Pancreas (tissue), 10 donors: ENCODE results near the gene RANGAP1. TPM values are rescaled to one million over a fixed set of nuclear protein-coding genes. Genes with fewer than 3 reads are reported as not detected.
A peak's percentile ranks its signal among the peaks of the same experiment; 100 is the strongest.

ENCODE experiments used
- ATAC-seq, 4 donors: fragments of 200-7000 bp; cut with Tn5 transposase; one replicate each; pipeline versions ENCODE4 v1.8.0 to v1.9.1; 2020; ENCODE audit warnings: mild to moderate bottlenecking in 4 of 4, moderate library complexity in 4 of 4
- DNase-seq, 6 donors: peaks; one replicate each; pipeline ENCODE4 v3.0.0-alpha.2; 2020
- FAIRE-seq: peaks from 2 replicates; lab custom pipeline; 2012; peaks lifted over from hg19 to GRCh38; lab: Jason Lieb, UNC
- H3K27ac ChIP-seq, 4 donors: fragments of 200-600 bp; sonication (generic); 1 replicate in 3 of 4; 2 replicates in 1 of 4; pipeline versions ENCODE4 v1.5.0 to v1.8.0; 2020
- H3K27me3 ChIP-seq, 4 donors: fragments of 200-600 bp; one replicate each; pipeline ENCODE4 v1.8.0; 2021
- H3K36me3 ChIP-seq, 3 donors: fragments of 200-600 bp; sonication (generic) in 1 of 3; one replicate each; pipeline versions ENCODE4 v1.5.0 to v1.8.0; 2020 to 2021
- H3K4me1 ChIP-seq, 3 donors: fragments of 200-600 bp; one replicate each; pipeline ENCODE4 v1.8.0; 2021
- H3K4me3 ChIP-seq, 4 donors: fragments of 200-600 bp; sonication (generic) in 2 of 4; one replicate each; pipeline versions ENCODE4 v1.5.0 to v1.8.0; 2020 to 2021
- H3K9me3 ChIP-seq, 4 donors: fragments of 200-600 bp; one replicate each; pipeline ENCODE4 v1.8.0; 2021
- WGBS, 2 donors: extraction: QIAGEN DNeasy Blood & Tissue Kit; methylation state at CpG; one replicate each; pipeline ENCODE4 v1.1.7; 2013; 5-methylcytosine and 5-hydroxymethylcytosine counted together
- intact Hi-C, 3 donors: fragments of 100-400 bp; cut with DNase I; formaldehyde crosslinking; loops; one replicate each; pipeline versions ENCODE4 v1.11.1 to v1.14.2; 2022
- polyA plus RNA-seq, 2 donors: library from polyadenylated mRNA; stranded (reverse); fragments of 200-250 nt; gene quantifications; one replicate each; pipeline ENCODE4 v1.2.3, GENCODE V29; 2013
- total RNA-seq, 6 donors: library from RNA; stranded (reverse); fragmentation: NEBNext Ultra II Directional in 4 of 6; extraction: Animal tissue kit (Norgen Biotek cat#: 25700) in 4 of 6; gene quantifications; one replicate each; pipeline versions ENCODE4 v1.2.1 to v1.2.4, GENCODE V29; 2021 to 2023
- TF ChIP-seq, protein P1 (sequence below), 4 donors: fragments of 200-600 bp; sonication (generic) in 3 of 4; IDR thresholded peaks; one replicate each; pipeline versions ENCODE4 v1.5.0 to v1.8.0; 2021; ENCODE audit warnings: antibody characterized with exemption in 4 of 4
- donor health status: healthy with polysubstance abuse.
- donor health status: DM: no; HTN: no; CAD: no; lungs with moderate emphysema.
- donor health status: DM: no; HTN: no; CAD: no.
- donor health status: control.
- donor health status: control.
- donor health status: Bipolar disorder and iron deficiency.
- donor health status: DM: yes; HTN: yes; CAD: no.
- donor health status: DM: no; HTN: no; CAD: no.
- donor health status: DM: no; HTN: no; CAD: no.
- donor health status: DM: yes; HTN: yes; CAD: no.

The RANGAP1 gene, protein sequence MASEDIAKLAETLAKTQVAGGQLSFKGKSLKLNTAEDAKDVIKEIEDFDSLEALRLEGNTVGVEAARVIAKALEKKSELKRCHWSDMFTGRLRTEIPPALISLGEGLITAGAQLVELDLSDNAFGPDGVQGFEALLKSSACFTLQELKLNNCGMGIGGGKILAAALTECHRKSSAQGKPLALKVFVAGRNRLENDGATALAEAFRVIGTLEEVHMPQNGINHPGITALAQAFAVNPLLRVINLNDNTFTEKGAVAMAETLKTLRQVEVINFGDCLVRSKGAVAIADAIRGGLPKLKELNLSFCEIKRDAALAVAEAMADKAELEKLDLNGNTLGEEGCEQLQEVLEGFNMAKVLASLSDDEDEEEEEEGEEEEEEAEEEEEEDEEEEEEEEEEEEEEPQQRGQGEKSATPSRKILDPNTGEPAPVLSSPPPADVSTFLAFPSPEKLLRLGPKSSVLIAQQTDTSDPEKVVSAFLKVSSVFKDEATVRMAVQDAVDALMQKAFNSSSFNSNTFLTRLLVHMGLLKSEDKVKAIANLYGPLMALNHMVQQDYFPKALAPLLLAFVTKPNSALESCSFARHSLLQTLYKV
- 10 to 100 TPM; 26.8 to 42.2 (median 30.6) TPM for total RNA-seq
- polyA plus RNA-seq: 10 to 100 TPM; 68.2 to 87.9 TPM

DNA sequence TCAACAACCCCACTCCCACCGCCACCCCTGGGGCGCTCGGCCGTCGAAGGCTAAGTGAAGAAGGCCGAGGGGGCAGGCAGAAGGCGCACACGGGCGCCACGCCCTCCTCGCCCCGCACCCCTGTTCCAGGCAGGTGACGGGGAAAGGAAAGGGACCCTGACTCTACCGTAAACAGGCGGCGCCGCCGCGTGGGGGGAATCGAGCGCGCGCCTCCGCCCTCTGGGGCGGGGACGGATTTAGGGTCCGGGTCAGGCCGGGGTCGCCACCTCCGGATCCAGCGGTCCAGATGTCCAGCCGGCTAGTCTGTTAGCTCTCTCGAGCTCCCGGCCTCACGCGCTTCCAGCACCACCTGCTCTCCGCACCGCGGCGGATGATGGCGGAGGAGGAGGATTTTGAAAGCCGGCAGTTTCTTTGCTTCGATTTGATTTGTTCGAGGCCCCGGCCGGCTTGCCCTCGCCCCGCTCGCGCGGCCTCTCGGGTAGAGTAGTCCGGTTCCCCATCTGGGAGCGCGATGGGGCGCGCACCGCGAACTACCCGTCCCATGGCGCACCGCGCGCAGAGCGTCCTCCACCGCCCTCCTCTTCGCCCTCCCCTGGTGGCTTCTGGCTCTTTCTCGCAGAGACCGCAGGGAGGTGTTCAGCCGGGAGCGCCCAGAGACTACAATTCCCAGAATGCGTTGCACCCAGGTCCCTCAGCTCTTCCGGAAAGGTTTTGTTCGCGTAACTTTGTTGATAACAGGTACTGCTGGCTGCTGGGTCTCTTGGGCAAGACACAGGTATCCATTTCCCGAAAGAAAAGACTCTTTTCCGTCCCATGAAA is at the start of gene RANGAP1:
TSS of gene RANGAP1 (minus strand) at position 368 of the 819 bp plus-strand sequence. CDS start 5,143 bp downstream, outside the sequence.
- 0 to 1% methylated on average over 76 to 77 of the region's 77 CpGs for WGBS, 2 donors
- FAIRE-seq: peak; percentile 90

DNA sequence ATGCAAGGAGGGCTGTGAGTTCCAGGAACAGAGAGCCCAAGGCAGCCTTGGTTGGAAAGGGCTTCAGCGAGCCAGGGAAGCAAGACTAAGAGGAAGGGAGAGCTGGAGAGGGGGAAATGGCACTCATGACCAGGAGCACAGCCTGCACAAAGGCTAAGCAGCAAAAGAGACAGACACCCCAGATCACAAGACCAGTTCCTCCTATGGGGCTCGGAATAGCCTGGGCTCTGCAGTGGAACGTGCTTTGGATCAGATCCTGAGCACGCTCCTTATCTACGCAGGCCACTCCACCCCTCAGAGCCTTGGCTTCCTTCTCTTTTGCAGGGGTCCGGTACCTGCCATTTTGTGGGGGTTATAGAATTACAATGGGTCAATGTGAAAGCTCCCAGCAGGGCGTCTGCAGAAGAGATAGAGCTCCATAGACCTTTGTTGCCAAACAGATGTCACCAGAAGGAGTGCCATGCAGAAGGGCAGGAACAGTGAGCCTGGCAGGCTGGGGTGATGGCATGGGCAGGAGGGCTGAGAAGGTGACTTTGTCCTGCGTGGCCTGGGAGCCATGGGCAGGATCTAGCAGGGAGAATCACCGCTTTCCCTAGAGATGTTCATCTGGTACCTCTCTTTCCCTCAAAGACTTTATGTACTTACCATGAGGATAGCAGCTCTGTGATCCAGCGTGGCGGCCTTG is 49.1 kb upstream of the RANGAP1 start:
- H3K27ac ChIP-seq: no peak overlapping the region
- DNase-seq: no peak
- TF ChIP-seq, protein P1, sequence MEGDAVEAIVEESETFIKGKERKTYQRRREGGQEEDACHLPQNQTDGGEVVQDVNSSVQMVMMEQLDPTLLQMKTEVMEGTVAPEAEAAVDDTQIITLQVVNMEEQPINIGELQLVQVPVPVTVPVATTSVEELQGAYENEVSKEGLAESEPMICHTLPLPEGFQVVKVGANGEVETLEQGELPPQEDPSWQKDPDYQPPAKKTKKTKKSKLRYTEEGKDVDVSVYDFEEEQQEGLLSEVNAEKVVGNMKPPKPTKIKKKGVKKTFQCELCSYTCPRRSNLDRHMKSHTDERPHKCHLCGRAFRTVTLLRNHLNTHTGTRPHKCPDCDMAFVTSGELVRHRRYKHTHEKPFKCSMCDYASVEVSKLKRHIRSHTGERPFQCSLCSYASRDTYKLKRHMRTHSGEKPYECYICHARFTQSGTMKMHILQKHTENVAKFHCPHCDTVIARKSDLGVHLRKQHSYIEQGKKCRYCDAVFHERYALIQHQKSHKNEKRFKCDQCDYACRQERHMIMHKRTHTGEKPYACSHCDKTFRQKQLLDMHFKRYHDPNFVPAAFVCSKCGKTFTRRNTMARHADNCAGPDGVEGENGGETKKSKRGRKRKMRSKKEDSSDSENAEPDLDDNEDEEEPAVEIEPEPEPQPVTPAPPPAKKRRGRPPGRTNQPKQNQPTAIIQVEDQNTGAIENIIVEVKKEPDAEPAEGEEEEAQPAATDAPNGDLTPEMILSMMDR (IDR thresholded peaks at IDR 0.05): no peak
- H3K4me3 ChIP-seq: no peak overlapping the region
- H3K4me1 ChIP-seq: no peaks in the 10 kb centered on the region
- no peak for FAIRE-seq
- no peaks in the 10 kb centered on the region for H3K27me3 ChIP-seq
- H3K36me3 ChIP-seq: peaks cover 0 to 14% (median 12%) of the 10 kb centered on the region in 3 donors
- WGBS, 2 donors: 95 to 97% methylated on average over 11 of the region's 11 CpGs
- no peak for ATAC-seq
- intact Hi-C loops: no loop called here
- H3K9me3 ChIP-seq: no peaks in the 10 kb centered on the region

More for the DNA sequence above, at the start of gene RANGAP1:
- Histone ChIP-seq H3K36me3 (no peaks in the 10 kb centered on the region), H3K9me3 (no peaks in the 10 kb centered on the region), H3K4me3 (peak within 1 kb of the TSS; percentile 87 to 98 (median 94)), H3K4me1 (peaks cover 13 to 23% (median 19%) of the 10 kb centered on the region in 3 donors), H3K27ac (peak within 1 kb of the TSS; percentile 46 to 96 (median 79)), H3K27me3 (no peaks in the 10 kb centered on the region)
- ATAC-seq (peak; percentile 93 to 97 (median 94)), DNase-seq (peak; percentile 97 to 99 (median 99))
- intact Hi-C loops: no loop called here
- TF ChIP-seq, protein P1 (IDR thresholded peaks at IDR 0.05): peak in 2 of 4 donors; percentile 4 to 11

DNA sequence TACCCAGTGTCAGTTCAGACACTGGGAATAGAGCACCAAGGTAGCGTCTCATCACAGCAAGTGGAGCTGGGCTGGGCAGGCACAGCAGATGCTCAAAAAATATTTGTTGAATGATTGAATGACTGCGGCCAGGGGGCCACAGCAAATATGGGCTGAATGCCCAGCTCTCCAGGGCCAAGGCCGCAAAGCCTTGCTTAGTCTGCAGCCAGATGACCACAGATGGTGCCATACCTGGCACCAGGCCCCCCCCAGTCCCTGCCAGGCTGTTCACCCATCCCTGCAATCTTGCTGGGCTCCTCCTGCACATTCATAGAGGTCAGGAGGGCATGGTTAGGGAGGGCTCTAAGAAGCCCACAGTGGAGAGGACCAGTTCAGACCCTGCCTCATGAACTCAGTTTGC is 48.2 kb upstream of the RANGAP1 start:
- Histone ChIP-seq H3K36me3 (peaks cover 0 to 20% (median 12%) of the 10 kb centered on the region in 3 donors), H3K27me3 (no peaks in the 10 kb centered on the region), H3K4me3 (no peak overlapping the region), H3K9me3 (no peaks in the 10 kb centered on the region), H3K4me1 (no peaks in the 10 kb centered on the region), H3K27ac (no peak overlapping the region)
- ATAC-seq (peak in 1 of 4 donors; percentile 38), DNase-seq (no peak), FAIRE-seq (no peak)
- WGBS, 2 donors: 43 to 49% methylated on average over 3 of the region's 3 CpGs
- intact Hi-C loops: no loop called here
- TF ChIP-seq, protein P1 (IDR thresholded peaks at IDR 0.05): no peak

DNA sequence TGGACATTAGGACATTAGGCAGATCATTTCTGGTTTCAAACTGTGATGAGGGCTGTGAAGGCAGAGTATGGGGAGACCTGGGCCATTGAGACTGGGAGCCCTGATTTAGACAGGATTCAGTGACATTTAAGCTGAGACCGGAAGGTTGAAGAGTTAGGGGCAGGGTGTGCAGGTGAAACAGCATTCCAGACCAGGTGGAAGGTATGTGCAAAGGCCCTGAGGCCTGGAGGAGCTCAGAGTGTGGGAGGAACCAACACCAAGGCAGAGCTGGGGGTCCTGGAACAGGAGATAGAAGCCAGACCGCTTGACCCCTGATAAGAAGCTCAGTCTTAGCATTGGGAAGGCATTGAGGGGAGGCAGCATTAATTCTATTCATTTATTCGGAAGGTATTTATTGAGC is 47.8 kb upstream of the RANGAP1 start:
- ATAC-seq: no peak
- no peaks in the 10 kb centered on the region for H3K27me3 ChIP-seq
- H3K4me3 ChIP-seq: no peak overlapping the region
- H3K27ac ChIP-seq: no peak overlapping the region
- FAIRE-seq: no peak
- intact Hi-C loops: no loop called here
- TF ChIP-seq, protein P1 (IDR thresholded peaks at IDR 0.05): no peak
- 93 to 98% methylated on average over 3 of the region's 3 CpGs for WGBS, 2 donors
- no peak for DNase-seq
- no peaks in the 10 kb centered on the region for H3K9me3 ChIP-seq
- peaks cover 0 to 20% (median 12%) of the 10 kb centered on the region in 3 donors for H3K36me3 ChIP-seq
- H3K4me1 ChIP-seq: no peaks in the 10 kb centered on the region
